ENCODE results near the gene NBEA.
"Not testable (repeated sequence)": the region's sequence is repeated elsewhere in the genome, so short reads cannot be mapped to it uniquely, and the experiment has no call there.

NBEA gene

GRCh38 chr13:34941835-34942731 lies at the start of gene NBEA:
NBEA (plus strand) TSS chr13:34942270; CDS start chr13:34942821, 551 bp downstream.
- peak; percentile 68 for DNase-seq (ENCODE audit: low spot score)

- DNase-seq (ENCODE audit: low spot score): no peak
Observed at GRCh38 chr13:34894756-34895155, 47.3 kb upstream of the NBEA start.

- no peak for DNase-seq (ENCODE audit: low spot score)
Observed at GRCh38 chr13:34897220-34897619, 44.9 kb upstream of the NBEA start.

- no peak for DNase-seq (ENCODE audit: low spot score)
Observed at GRCh38 chr13:34899888-34900287, 42.2 kb upstream of the NBEA start.

- DNase-seq (ENCODE audit: low spot score): no peak
Observed at GRCh38 chr13:34900288-34900739, 41.8 kb upstream of the NBEA start.

- DNase-seq (ENCODE audit: low spot score): no peak
Observed at GRCh38 chr13:34901572-34901971, 40.5 kb upstream of the NBEA start.

- no peak for DNase-seq (ENCODE audit: low spot score)
Observed at GRCh38 chr13:34911159-34911558, 30.9 kb upstream of the NBEA start.

- DNase-seq (ENCODE audit: low spot score): no peak
Observed at GRCh38 chr13:34913040-34913439, 29.0 kb upstream of the NBEA start.

GRCh38 chr13:34914416-34914815 lies 27.7 kb upstream of the NBEA start:
- DNase-seq (ENCODE audit: low spot score): no peak

- no peak for DNase-seq (ENCODE audit: low spot score)
Observed at GRCh38 chr13:34926508-34926907, 15.6 kb upstream of the NBEA start.

GRCh38 chr13:34928676-34929075 lies 13.4 kb upstream of the NBEA start:
- not testable (repeated sequence) for DNase-seq (ENCODE audit: low spot score)

- DNase-seq (ENCODE audit: low spot score): no peak
Observed at GRCh38 chr13:34931572-34931971, 10.5 kb upstream of the NBEA start.

- DNase-seq (ENCODE audit: low spot score): no peak
Observed at GRCh38 chr13:34933349-34933748, 8.7 kb upstream of the NBEA start.

- no peak for DNase-seq (ENCODE audit: low spot score)
Observed at GRCh38 chr13:34933786-34934185, 8.3 kb upstream of the NBEA start.

GRCh38 chr13:34935841-34936240 lies 6.2 kb upstream of the NBEA start:
- DNase-seq (ENCODE audit: low spot score): no peak

GRCh38 chr13:34939771-34940170 lies 2.3 kb upstream of the NBEA start:
- no peak for DNase-seq (ENCODE audit: low spot score)

- DNase-seq (ENCODE audit: low spot score): no peak
Observed at GRCh38 chr13:34941436-34941834, 635 bp upstream of the NBEA start.

GRCh38 chr13:34942732-34943435 lies 814 bp downstream of the NBEA start:
- no peak for DNase-seq (ENCODE audit: low spot score)

- DNase-seq (ENCODE audit: low spot score): no peak
Observed at GRCh38 chr13:34943436-34944273, 1.6 kb downstream of the NBEA start.

- no peak for DNase-seq (ENCODE audit: low spot score)
Observed at GRCh38 chr13:34944274-34944634, 2.2 kb downstream of the NBEA start.

GRCh38 chr13:34944751-34945150 lies 2.7 kb downstream of the NBEA start:
- DNase-seq (ENCODE audit: low spot score): no peak

- no peak for DNase-seq (ENCODE audit: low spot score)
Observed at GRCh38 chr13:34951528-34951927, 9.5 kb downstream of the NBEA start.
